Thymus (tissue), 11 donors: ENCODE data around the gene HRG. TPM values are rescaled to one million over a fixed set of nuclear protein-coding genes. Genes with fewer than 3 reads are reported as not detected.
A peak's percentile ranks its signal among the peaks of the same experiment; 100 is the strongest.
"Not testable (repeated sequence)": the region's sequence is repeated elsewhere in the genome, so short reads cannot be mapped to it uniquely, and the experiment has no call there.

Experiments used
- DNase-seq, 9 donors: peaks; one replicate each; pipeline ENCODE4 v3.0.0-alpha.2; 2013; ENCODE audit warnings: low spot score in 9 of 9, low read depth in 6 of 9, missing footprints in 1 of 9
- H3K27ac ChIP-seq, 2 donors: one replicate each; pipeline ENCODE4 v1.5.1; 2013; ENCODE audit warnings: control low read depth in 1 of 2, low read depth in 1 of 2, low read length in 1 of 2, mild to moderate bottlenecking in 1 of 2, moderate library complexity in 1 of 2
- H3K27me3 ChIP-seq, 2 donors: one replicate each; pipeline ENCODE4 v1.5.1; 2013; ENCODE audit warnings: low read length in 1 of 2; ENCODE audit not compliant: control insufficient read depth in 2 of 2, insufficient read depth in 1 of 2
- H3K36me3 ChIP-seq, 2 donors: one replicate each; pipeline ENCODE4 v1.5.1; 2013; ENCODE audit warnings: low read length in 1 of 2, mild to moderate bottlenecking in 1 of 2, moderate library complexity in 1 of 2; ENCODE audit not compliant: control insufficient read depth in 2 of 2, insufficient read depth in 2 of 2
- H3K4me1 ChIP-seq, 2 donors: one replicate each; pipeline ENCODE4 v1.5.1; 2013; ENCODE audit warnings: low read length in 2 of 2; ENCODE audit not compliant: control insufficient read depth in 2 of 2, insufficient read depth in 2 of 2
- H3K4me3 ChIP-seq, 2 donors: one replicate each; pipeline ENCODE4 v1.5.1; 2013; ENCODE audit warnings: low read length in 2 of 2, control low read depth in 1 of 2, mild to moderate bottlenecking in 1 of 2
- H3K9me3 ChIP-seq, 2 donors: one replicate each; pipeline ENCODE4 v1.5.1; 2013; ENCODE audit warnings: low read length in 1 of 2, mild to moderate bottlenecking in 1 of 2; ENCODE audit not compliant: control insufficient read depth in 2 of 2, insufficient read depth in 1 of 2
- WGBS: extraction: QIAGEN DNeasy Blood & Tissue Kit; methylation state at CpG from one replicate; pipeline ENCODE4 v1.1.7; 2013; 5-methylcytosine and 5-hydroxymethylcytosine counted together
- polyA plus RNA-seq: library from polyadenylated mRNA; stranded (reverse); fragments of 200-250 nt; gene quantifications from one replicate; pipeline ENCODE4 v1.2.3, GENCODE V29; 2013
- total RNA-seq: library from RNA; stranded (reverse); fragments of 120-200 nt; gene quantifications from one replicate; pipeline ENCODE4 v1.2.4, GENCODE V29; 2013
- donor health status: healthy.

HRG gene
- total and polyA plus RNA-seq, 2 donors: 0.02 TPM; not detected in 1

DNA sequence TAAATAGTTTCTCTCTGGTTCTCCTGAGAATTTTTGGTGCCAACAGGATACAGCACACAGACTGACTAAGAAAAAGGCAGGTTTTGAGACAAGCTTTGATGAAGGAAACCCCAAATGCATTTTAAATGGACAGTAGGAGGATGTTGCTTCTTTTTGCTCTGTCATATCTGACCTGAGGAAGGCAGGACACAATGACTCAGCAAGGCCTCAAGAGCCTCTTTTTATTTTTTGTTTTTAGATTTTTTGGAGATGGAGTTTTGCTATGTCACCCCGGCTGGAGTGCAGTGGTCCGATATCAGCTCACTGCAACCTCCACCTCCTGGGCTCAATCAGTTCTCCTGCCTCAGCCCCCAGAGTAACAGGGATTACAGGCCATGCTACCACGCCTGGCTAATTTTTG, 34.5 kb downstream of the HRG start:
- Histone ChIP-seq H3K27ac (no peak overlapping the region), H3K27me3 (peaks cover 0 to 9% of the 10 kb centered on the region in 2 donors), H3K36me3 (no peaks in the 10 kb centered on the region), H3K9me3 (no peaks in the 10 kb centered on the region), H3K4me3 (no peak overlapping the region), H3K4me1 (no peaks in the 10 kb centered on the region)
- WGBS: 84% methylated on average over 3 of the region's 3 CpGs
- DNase-seq: no peak

DNA sequence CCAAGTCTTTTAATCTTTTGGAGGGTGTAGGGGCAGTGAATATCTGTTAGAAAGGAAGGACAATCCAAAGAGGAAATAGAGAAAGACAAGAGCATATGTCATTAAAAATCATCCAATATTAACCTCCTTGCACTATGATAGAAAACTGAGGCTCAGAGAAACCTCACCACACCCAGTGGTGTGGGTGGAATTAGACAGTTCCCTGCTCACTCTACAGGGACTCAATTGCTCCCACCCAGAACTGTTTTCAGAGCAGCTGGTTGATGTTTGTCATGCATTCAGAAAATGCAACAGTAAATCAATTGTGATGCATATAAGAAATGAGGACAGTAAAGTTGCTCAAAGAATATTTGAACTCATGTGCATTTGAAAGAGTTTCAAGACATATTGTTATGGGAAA, 36.6 kb downstream of the HRG start:
- H3K9me3 ChIP-seq, H3K27ac ChIP-seq, H3K36me3 ChIP-seq, H3K4me1 ChIP-seq, DNase-seq, H3K4me3 ChIP-seq: not testable (repeated sequence)
- H3K27me3 ChIP-seq: peaks cover 0 to 12% of the 10 kb centered on the region in 2 donors

DNA sequence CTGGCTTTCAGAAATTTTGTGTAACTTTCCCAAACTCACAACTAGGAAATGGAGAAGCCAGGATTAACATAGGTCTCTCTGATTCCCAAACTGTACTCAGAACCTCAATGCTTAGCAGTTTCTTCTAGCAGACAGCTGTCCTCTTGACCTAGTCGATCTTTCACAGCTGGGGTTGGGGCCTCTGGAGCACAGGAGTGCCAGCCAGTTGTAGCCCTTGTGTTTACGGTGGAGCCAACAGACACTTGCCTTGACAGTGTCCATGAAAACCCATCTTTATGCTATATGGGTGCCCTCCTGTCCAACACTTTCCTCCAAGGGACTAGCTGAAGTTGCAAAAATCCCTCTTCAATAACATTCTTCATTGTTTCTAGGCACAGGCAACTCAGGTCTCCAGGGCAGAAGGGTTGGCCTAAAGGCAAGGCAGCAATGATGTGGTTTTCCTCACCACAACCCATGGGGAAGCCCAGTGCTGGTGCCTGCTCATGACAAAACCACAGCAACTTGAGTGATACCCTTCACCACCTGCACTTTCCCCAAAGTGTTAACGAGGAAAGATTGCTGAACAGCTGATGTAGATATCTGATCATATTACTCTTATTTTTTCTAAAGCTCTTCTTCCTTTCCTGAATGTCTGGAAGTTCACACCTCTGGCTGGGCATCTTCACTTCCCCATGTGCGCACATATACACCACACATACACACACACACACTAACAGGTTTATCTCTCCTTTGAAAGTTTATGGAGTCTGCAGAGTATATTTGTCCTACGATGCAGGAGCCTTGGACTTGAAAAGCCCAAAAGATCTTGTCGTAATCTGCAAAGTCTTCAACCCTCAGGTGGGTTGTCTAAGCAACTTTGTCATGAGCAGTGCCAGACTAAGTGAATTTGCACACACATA, 40.3 kb downstream of the HRG start:
- peak in 5 of 9 donors; percentile 9 to 55 (median 34) for DNase-seq
- no peak overlapping the region for H3K4me3 ChIP-seq
- H3K4me1 ChIP-seq: peaks cover 3 to 8% of the 10 kb centered on the region in 2 donors
- peaks cover 0 to 12% of the 10 kb centered on the region in 2 donors for H3K27me3 ChIP-seq
- WGBS: 38% methylated on average over 6 of the region's 6 CpGs
- H3K36me3 ChIP-seq: no peaks in the 10 kb centered on the region
- no peaks in the 10 kb centered on the region for H3K9me3 ChIP-seq
- H3K27ac ChIP-seq: no peak overlapping the region

DNA sequence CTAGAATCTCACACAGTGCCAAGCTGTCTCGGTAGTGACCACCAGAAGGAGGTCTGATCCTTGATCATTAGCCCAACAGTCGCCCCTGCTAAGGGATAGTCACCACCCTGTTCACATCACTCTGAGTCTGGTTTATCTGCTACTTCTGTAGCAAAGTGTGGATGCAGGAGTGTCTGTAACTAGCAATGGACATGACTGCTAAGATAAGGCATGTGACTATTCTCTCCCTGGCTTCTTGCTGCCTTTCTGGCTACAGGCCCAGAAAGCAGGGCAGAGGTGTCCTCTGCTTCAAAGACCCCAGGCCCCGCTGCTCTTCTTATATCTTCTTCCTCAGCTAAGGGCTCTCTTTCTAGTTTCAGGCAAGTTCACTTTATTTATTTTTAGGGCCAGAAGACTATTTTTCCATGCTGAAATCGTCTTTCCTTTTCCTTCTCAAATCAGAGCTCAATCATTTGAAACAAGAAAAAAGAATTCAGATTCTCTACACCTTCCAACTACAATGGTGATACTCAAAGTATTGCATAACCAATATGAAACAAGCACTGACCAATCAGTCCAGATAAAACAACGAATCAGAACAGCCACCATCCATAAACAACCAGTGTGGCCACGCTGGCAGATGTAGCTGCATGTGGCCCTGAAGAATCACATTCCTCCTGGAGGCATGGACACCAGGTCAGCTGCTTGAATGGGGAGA, 43.3 kb downstream of the HRG start:
- 93% methylated on average over 6 of the region's 6 CpGs for WGBS
- Histone ChIP-seq H3K27ac (no peak overlapping the region), H3K9me3 (no peaks in the 10 kb centered on the region), H3K4me3 (no peak overlapping the region), H3K4me1 (peaks cover 3 to 8% of the 10 kb centered on the region in 2 donors), H3K27me3 (peaks cover 0 to 7% of the 10 kb centered on the region in 2 donors), H3K36me3 (no peaks in the 10 kb centered on the region)
- no peak for DNase-seq

DNA sequence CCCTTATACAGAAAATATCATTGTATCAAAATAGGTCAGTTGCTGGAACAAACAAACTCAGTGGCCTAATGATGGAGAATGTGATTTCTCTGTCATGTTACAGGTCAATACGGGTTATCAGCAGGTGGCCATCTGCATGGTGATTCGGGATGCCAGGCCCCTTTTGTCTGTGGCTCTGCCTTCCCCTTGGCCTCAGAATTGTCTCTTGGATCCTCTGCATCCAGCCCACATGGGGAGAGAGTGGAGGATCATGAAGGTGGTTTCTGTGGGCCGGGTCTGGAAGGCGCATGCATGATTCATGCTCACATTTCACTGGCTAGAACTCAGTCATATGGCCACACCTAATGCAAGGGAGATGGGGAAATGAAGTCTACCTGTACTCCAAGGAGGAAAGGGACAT, 44.9 kb downstream of the HRG start:
- 88% methylated on average over 4 of the region's 4 CpGs for WGBS
- H3K36me3 ChIP-seq, H3K4me1 ChIP-seq, H3K9me3 ChIP-seq, H3K27ac ChIP-seq, H3K4me3 ChIP-seq, H3K27me3 ChIP-seq, DNase-seq: not testable (repeated sequence)

DNA sequence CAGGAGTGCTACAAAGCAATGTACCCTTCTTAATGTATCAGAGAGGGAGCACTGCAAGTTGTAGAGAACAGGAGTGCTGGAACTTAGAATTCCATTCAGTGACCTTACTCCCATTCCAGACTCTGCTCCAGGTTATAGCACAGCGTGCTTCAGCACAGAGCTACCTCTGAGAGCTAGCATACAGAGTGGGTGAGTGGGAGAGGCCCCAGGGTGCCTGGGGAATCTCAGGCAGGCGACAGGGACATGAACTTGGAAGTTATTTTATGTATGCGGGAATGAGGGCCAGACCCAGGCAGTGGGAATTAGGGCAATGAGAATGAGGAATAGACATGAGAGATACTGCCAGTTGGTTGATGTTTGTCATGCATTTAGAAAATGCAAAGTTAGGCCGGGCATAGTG, 47.7 kb downstream of the HRG start:
- H3K27ac ChIP-seq: no peak overlapping the region
- no peaks in the 10 kb centered on the region for H3K36me3 ChIP-seq
- no peaks in the 10 kb centered on the region for H3K4me1 ChIP-seq
- no peaks in the 10 kb centered on the region for H3K27me3 ChIP-seq
- DNase-seq: no peak
- 80% methylated on average over 4 of the region's 4 CpGs for WGBS
- H3K9me3 ChIP-seq: no peaks in the 10 kb centered on the region
- H3K4me3 ChIP-seq: no peak overlapping the region

DNA sequence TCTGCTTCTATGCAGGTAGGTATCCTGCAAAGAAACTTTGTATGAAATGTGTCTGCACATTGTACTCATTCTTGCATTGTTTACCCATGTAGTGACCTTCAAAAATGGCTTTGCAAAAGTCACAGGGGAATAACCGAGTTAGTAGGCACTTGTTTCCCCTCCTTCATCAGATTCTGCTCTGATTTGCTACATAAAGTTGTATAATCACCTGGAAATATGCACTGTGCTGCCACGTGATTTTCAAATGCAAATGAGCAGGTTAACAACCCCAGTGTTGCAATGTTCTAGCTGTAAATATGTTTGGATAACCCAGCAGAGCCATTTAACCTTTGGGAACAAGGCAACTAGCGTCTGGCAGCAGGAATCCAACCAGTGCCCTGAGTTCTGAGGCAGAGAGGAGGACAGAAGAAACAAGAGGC, 51.2 kb downstream of the HRG start, which contains the start of gene KNG1:
KNG1 (plus strand) TSS at position 321 of the 419 bp plus-strand sequence. CDS start 184 bp downstream, outside the sequence.
- no peaks in the 10 kb centered on the region for H3K9me3 ChIP-seq
- no peaks in the 10 kb centered on the region for H3K4me1 ChIP-seq
- DNase-seq: no peak
- WGBS: 82% methylated on average over 3 of the region's 3 CpGs
- H3K27me3 ChIP-seq: no peaks in the 10 kb centered on the region
- H3K36me3 ChIP-seq: no peaks in the 10 kb centered on the region
- H3K4me3 ChIP-seq: no peak within 1 kb of the TSS
- no peak within 1 kb of the TSS for H3K27ac ChIP-seq

DNA sequence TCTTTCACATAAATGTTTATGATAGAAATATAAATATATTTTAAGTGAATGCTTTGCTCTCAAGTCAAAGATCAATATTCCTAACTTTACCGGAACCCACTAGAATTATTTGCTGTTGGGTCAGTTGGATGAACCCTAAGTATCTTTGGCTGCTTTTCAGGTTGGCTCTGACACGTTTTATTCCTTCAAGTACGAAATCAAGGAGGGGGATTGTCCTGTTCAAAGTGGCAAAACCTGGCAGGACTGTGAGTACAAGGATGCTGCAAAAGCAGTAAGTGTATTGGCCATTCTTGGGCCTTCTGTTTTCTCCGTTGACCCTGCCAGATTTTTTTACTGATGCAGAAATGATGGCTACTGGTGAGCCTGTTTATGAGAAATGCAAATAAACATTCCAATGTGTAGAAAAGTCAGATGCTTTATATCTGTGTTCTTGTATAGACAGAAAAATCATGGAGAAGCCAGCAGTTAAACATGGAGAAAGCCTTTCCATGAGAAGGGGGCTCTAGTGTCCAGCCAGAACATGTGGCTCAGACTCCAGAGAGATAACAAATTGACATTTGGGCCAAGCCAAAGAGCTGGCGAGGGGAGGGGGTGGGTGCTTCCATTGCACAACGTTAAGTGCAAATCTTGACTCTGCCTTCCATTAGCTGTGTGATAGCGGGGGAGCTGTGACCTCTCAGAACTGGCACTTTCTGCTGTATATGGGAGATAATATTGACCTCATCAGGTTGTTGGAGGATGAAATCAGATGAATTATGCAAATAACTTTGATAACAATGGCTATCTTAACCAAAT, 54.3 kb downstream of the HRG start:
- Histone ChIP-seq H3K4me1 (no peaks in the 10 kb centered on the region), H3K27ac (no peak overlapping the region), H3K4me3 (no peak overlapping the region), H3K27me3 (no peaks in the 10 kb centered on the region), H3K36me3 (no peaks in the 10 kb centered on the region), H3K9me3 (no peaks in the 10 kb centered on the region)
- no peak for DNase-seq
- WGBS: 94% methylated on average over 7 of the region's 7 CpGs
